NCI-H2081 (cell line): ENCODE data around the gene PITPNC1.
"Not testable (repeated sequence)": the region's sequence is repeated elsewhere in the genome, so short reads cannot be mapped to it uniquely, and the experiment has no call there.

Source experiments
- DNase-seq, 2 experiments: peaks; one replicate each; lab custom pipeline; 2025; lab: John Stamatoyannopoulos, UW

PITPNC1 gene

DNA sequence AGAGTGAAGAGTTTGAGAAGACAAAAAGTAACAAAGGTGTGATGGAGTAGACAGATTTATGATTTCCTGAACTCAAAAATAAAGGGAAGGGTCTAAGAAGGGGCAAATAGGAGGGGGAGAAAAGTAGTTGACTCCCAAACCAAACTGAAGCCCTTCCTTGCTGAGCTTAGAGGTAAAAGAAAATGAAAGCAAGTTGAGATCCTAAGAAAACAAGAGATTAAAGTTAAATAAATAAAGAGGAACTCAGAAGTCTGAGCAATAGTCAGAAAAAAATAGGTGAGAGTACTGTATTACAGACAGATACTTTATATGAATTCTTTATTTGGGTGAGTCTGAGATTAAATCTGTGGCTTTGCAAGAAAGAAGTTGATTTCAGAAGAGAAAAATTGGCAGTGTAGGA, 7.4 kb upstream of the PITPNC1 start:
- DNase-seq, result no peak

- DNase-seq, result no peak
Measured at GRCh38 chr17:67372751-67373150, 4.3 kb upstream of the PITPNC1 start.

DNA sequence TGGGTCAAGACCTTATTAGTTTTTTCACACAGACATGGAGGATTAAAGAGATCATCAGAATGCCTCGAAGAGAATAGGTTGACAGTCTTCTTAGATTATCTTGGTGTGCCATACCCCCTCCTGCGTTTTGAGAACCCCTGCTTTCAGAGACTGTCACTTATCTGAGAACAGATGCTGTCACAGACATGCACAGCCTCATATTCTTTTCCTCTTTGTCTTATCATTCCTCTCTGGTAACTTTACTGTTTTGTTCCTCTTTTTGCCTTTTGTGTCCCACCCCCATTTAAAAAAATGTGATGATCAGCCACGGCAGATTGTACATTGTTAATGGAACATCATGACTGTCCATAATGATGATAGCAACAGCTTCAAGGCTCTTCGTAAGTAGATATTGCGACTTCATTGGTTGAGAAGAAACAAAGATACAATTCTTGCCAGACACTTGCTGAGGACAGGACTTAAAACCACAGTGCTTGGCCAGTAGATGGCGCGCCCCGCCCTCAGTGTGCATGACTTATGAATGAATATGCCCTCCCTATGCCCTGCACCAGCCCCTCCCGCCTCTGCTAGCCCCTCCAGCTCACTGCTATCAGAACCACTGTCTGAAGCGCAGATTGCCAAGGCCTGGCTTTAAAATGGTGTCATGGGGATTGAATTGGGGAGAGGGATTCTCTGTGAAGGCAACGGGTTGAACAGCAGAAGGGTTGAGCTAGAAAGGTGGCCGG, 2.6 kb upstream of the PITPNC1 start:
- DNase-seq, result peak; percentile 85 to 89

DNA sequence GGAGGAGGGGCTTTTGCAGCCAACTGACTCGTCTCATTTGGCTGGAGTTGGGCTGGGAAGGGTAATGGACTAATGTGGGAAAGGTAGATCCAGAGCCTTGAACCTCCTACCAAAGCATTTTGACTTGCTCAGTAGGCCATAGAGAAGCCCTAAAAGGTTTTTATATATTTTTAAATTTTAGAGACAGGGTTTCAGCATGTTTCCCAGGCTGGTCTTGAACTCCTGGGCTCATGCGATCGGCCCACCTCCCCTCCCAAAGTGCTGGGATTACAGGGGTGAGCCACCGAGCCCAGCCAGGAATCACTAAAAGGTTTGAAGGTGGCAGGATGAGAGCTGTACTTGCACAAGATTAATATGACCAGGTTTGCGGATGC, 2.0 kb upstream of the PITPNC1 start:
- no peak for DNase-seq

- DNase-seq, result no peak
Measured at GRCh38 chr17:67375716-67376115, 1.4 kb upstream of the PITPNC1 start.

DNA sequence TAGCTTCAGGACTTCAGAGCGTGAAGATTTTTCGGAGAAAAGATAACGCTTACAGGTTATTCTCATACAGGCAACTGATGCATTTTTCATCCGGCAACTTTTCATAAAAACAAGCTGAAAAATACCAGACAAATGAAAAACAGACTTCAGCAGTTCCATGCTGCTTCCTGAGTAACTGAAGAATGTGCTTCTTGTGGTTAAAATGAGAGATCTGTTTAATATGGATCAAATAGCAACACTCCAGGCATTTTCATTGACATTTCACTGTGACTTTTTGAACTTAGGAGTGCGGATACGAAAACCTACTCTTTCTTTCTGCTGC, 705 bp upstream of the PITPNC1 start:
- no peak for DNase-seq

GRCh38 chr17:67377488-67378453, 690 bp downstream of the PITPNC1 start:
- peak; percentile 66 for DNase-seq

GRCh38 chr17:67378454-67379250, 1.6 kb downstream of the PITPNC1 start:
- peak; percentile 79 to 85 for DNase-seq

- DNase-seq, result no peak
Measured at GRCh38 chr17:67379251-67379630, 2.2 kb downstream of the PITPNC1 start.

- no peak for DNase-seq
Measured at GRCh38 chr17:67381929-67382257, 4.8 kb downstream of the PITPNC1 start.

- no peak for DNase-seq
Measured at GRCh38 chr17:67385122-67385988, 8.3 kb downstream of the PITPNC1 start.

DNA sequence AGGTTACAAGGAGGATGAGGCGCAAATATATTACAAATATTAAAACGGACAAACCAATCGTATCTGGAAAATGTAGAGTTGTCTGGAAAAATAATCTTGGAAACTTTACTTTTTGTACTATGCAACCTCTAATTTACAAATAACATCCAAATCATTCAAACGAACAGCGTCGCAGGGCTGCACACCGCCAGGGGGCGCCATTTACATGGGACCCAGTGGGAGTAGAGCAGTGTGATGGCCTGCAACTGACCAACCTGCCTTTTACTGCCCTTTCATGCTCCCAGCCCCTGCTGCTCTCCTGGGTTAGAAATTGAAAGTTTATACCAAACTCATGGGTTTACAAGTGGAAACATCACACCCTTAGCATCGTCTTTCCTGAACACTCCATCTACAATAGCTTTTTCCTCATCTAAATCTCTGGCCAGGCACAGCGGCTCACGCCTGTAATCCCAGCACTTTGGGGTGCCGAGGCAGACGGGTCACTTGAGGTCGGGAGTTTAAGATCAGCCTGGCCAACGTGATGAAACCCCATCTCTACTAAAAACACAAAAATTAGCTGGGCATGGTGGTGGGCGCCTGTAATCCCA, 10.0 kb downstream of the PITPNC1 start:
- peak; percentile 61 to 63 for DNase-seq

GRCh38 chr17:67388536-67388935, 11.5 kb downstream of the PITPNC1 start:
- not testable (repeated sequence) for DNase-seq

DNA sequence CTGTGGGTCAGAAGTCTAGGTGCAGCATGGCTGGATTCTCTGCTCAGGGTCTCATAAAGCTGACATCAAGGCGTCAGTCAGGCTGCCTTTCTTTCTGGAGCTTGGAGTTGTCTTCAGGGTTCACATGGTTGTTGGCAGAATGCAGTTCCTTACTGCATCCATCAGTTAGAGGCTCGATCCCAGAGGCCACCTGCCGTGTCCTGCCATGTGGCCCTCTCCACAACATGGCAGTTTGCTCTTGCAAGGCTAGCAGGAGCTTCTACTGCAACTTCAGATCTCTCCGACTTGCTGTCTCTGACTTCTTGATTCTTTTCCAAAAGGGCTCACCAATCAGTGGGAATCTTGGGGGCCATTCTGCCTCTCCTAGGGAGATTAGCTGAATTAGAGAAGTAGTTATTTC, 11.9 kb downstream of the PITPNC1 start:
- no peak for DNase-seq

GRCh38 chr17:67390006-67390645, 13.0 kb downstream of the PITPNC1 start:
- DNase-seq, result peak in 1 of 2 experiments; percentile 49

- DNase-seq, result peak; percentile 49 to 65
Measured at GRCh38 chr17:67390646-67391361, 13.7 kb downstream of the PITPNC1 start.

DNA sequence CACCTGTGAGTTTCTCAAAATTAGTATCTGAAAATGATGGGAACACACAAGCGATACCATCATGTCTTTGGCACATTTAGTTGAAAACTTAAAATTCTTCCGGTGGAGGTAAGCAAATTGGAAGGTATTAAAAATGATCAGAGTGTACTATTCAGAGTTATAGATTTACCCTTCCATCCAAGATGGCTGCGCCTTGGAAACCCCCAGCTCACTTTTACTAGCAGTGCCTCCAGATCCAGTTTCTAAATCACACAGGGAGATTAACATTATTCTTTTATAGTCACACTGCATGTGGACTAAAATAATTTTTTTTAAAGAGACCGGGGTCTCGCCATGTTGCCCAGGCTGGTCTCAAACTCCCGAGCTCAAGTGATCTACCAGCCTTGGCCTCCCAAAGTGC, 15.0 kb downstream of the PITPNC1 start:
- no peak for DNase-seq

GRCh38 chr17:67393809-67394397, 16.8 kb downstream of the PITPNC1 start:
- DNase-seq, result no peak

GRCh38 chr17:67399676-67400075, 22.6 kb downstream of the PITPNC1 start:
- DNase-seq, result no peak

DNA sequence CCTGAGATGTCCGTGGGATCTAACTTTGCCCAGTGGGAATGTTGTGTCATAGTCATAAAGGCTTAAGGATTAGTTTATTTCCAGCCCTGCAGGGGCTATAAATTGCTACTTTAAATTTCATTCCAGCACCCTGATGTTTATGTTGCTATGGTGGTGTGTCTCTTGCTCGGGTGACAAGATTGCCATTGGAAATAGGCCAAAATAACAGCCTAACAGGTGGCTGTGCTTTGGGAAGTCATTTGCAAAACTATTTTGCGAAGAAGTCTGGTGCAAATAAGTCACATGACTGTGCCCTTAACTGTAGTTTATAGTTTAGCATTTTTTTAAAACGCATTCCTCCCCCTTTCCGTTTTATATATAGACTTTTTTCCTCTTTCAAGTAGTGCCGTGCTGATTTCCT, 23.1 kb downstream of the PITPNC1 start:
- DNase-seq, result no peak
